ENCODE measurements around the gene TRAF3IP1. TPM values are rescaled to one million over a fixed set of nuclear protein-coding genes. Genes with fewer than 3 reads are reported as not detected.

TRAF3IP1 gene
- total and polyA plus RNA-seq, 2 donors (not counting 1 experiment from before 2014, with no cell fraction given), result 1.4 to 15.5 TPM

DNA sequence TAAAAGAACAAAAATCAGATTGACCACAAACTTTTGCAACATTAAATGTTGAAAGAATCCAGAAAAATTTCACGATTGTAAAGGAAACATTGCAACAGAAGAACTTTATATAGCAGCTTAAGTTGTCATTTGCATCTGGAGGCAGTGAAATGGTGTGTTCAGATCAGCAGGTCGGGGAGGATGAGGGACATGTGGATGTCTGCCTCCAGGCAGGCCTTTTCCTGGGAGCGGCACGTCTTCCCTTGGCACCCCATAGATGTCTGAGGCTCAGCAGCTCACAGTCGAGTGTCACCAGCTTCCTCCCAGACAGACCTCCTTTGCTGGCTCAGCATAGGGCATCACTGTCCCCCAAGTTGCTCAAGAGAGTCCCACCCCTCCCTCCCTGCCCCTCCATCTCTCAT, 62.1 kb downstream of the TRAF3IP1 start:
- Histone ChIP-seq H4K20me1 (ENCODE audit: control insufficient read depth, insufficient read depth, low read length, poor library complexity, severe bottlenecking) (no peaks in the 10 kb centered on the region), H3K79me2 (ENCODE audit: control insufficient read depth, insufficient read depth, low read length) (no peaks in the 10 kb centered on the region), H3K27ac (ENCODE audit: low read length in 2 of 2) (no peak overlapping the region), H3K36me3 (replicated peaks in 1 of 2; ENCODE audit: control extremely low read depth in 1 of 2, control insufficient read depth in 1 of 2, extremely low read depth in 1 of 2, insufficient read depth in 2 of 2, low read length in 1 of 2) (no peaks in the 10 kb centered on the region), H3K4me2 (replicated peaks; ENCODE audit: low read depth, low read length, poor library complexity, severe bottlenecking) (no peak overlapping the region), H2AFZ (ENCODE audit: insufficient read depth, low read depth, low read length, poor library complexity, severe bottlenecking) (no peak overlapping the region), H3K27me3 (replicated peaks in 1 of 4; ENCODE audit: control extremely low read depth in 1 of 4, control insufficient read depth in 3 of 4, insufficient read depth in 4 of 4, low read length in 3 of 4) (no peaks in the 10 kb centered on the region), H3K9ac (ENCODE audit: low read length) (no peak overlapping the region), H3K4me3 (ENCODE audit: control extremely low read depth in 1 of 5, extremely low read depth in 1 of 5, insufficient read depth in 1 of 5, low read depth in 2 of 5, low read length in 4 of 5) (peak overlapping the region in 1 of 5 experiments; percentile 12), H3K9me3 (ENCODE audit: control extremely low read depth in 1 of 3, control insufficient read depth in 2 of 3, insufficient read depth in 1 of 3, low read length in 2 of 3) (peaks cover 0 to 9% (median 0%) of the 10 kb centered on the region in 3 donors), H3K4me1 (ENCODE audit: control insufficient read depth in 2 of 2, insufficient read depth in 2 of 2, low read length in 2 of 2) (peaks cover 4 to 5% of the 10 kb centered on the region in 2 donors)
- POLR2A ChIA-PET, result no interaction called here
- 66% methylated on average over 5 of the region's 5 CpGs for WGBS (ENCODE audit: insufficient coverage)
- Mint-ChIP-seq H3K4me3 (no peak overlapping the region), H3K4me1 (peaks cover 6% of the 10 kb centered on the region), H3K27me3 (no peaks in the 10 kb centered on the region), H3K9me3 (ENCODE audit: insufficient read depth) (no peaks in the 10 kb centered on the region), H3K27ac (no peak overlapping the region)
- ATAC-seq (ENCODE audit: low read depth) (no peak), DNase-seq (no peak)
- CTCF ChIA-PET, result no interaction called here
- intact Hi-C loops (cut with micrococcal nuclease), result no loop called here
- TF ChIP-seq CTCF (IDR thresholded peaks at IDR 0.05), result no peak
- no peak for TF ChIP-seq EZH2 (IDR thresholded peaks at IDR 0.05; ENCODE audit: borderline replicate concordance, insufficient read depth, low read depth, low read length, poor library complexity, severe bottlenecking)

- Histone ChIP-seq H3K27ac (ENCODE audit: low read length in 2 of 2) (no peak overlapping the region), H3K9ac (ENCODE audit: low read length) (no peak overlapping the region), H3K9me3 (ENCODE audit: control extremely low read depth in 1 of 3, control insufficient read depth in 2 of 3, insufficient read depth in 1 of 3, low read length in 2 of 3) (peaks cover 0 to 9% (median 0%) of the 10 kb centered on the region in 3 donors), H2AFZ (ENCODE audit: insufficient read depth, low read depth, low read length, poor library complexity, severe bottlenecking) (no peak overlapping the region), H3K4me3 (ENCODE audit: control extremely low read depth in 1 of 5, extremely low read depth in 1 of 5, insufficient read depth in 1 of 5, low read depth in 2 of 5, low read length in 4 of 5) (no peak overlapping the region), H3K27me3 (replicated peaks in 1 of 4; ENCODE audit: control extremely low read depth in 1 of 4, control insufficient read depth in 3 of 4, insufficient read depth in 4 of 4, low read length in 3 of 4) (no peaks in the 10 kb centered on the region), H3K79me2 (ENCODE audit: control insufficient read depth, insufficient read depth, low read length) (no peaks in the 10 kb centered on the region), H4K20me1 (ENCODE audit: control insufficient read depth, insufficient read depth, low read length, poor library complexity, severe bottlenecking) (no peaks in the 10 kb centered on the region), H3K36me3 (replicated peaks in 1 of 2; ENCODE audit: control extremely low read depth in 1 of 2, control insufficient read depth in 1 of 2, extremely low read depth in 1 of 2, insufficient read depth in 2 of 2, low read length in 1 of 2) (no peaks in the 10 kb centered on the region), H3K4me2 (replicated peaks; ENCODE audit: low read depth, low read length, poor library complexity, severe bottlenecking) (no peak overlapping the region), H3K4me1 (ENCODE audit: control insufficient read depth in 2 of 2, insufficient read depth in 2 of 2, low read length in 2 of 2) (peaks cover 4 to 5% of the 10 kb centered on the region in 2 donors)
- CTCF ChIA-PET, result no interaction called here
- Mint-ChIP-seq H3K27ac (no peak overlapping the region), H3K4me1 (peaks cover 6% of the 10 kb centered on the region), H3K9me3 (ENCODE audit: insufficient read depth) (no peaks in the 10 kb centered on the region), H3K27me3 (no peaks in the 10 kb centered on the region), H3K4me3 (no peak overlapping the region)
- TF ChIP-seq EZH2 (IDR thresholded peaks at IDR 0.05; ENCODE audit: borderline replicate concordance, insufficient read depth, low read depth, low read length, poor library complexity, severe bottlenecking), result no peak
- no peak for TF ChIP-seq CTCF (IDR thresholded peaks at IDR 0.05)
- intact Hi-C loops (cut with micrococcal nuclease), result no loop called here
- 100% methylated on average over 3 of the region's 5 CpGs for WGBS (ENCODE audit: insufficient coverage)
- DNase-seq, result no peak
- POLR2A ChIA-PET, result no interaction called here
- ATAC-seq (ENCODE audit: low read depth), result no peak
These were observed 62.8 kb downstream of the TRAF3IP1 start for GRCh38 chr2:238383135-238383534.

All from B cell (primary cell).